Mesenchymal stem cell (in vitro differentiated cells and primary cell): Measurements from ENCODE around the gene CLEC9A. TPM values are rescaled to one million over a fixed set of nuclear protein-coding genes. Genes with fewer than 3 reads are reported as not detected.

ENCODE experiments used
- DNase-seq: peaks from one replicate; pipeline ENCODE4 v3.0.0-alpha.2; 2013
- H2AFZ ChIP-seq: one replicate; pipeline ENCODE4 v1.6.1; 2013; ENCODE audit warnings: low read depth, mild to moderate bottlenecking, control low read depth, inconsistent platforms, low read length, moderate library complexity
- H2AK5ac ChIP-seq: 2 replicates; pipeline ENCODE4 v1.6.1; 2013; ENCODE audit warnings: low read length, moderate library complexity, mild to moderate bottlenecking, inconsistent platforms; ENCODE audit not compliant: severe bottlenecking
- H2BK120ac ChIP-seq: one replicate; pipeline ENCODE4 v1.6.1; 2013; ENCODE audit warnings: low read depth, mild to moderate bottlenecking, inconsistent platforms, low read length, moderate library complexity
- H2BK12ac ChIP-seq, 2 experiments: one replicate each; pipeline ENCODE4 v1.6.1; 2013; ENCODE audit warnings: inconsistent platforms in 2 of 2, low read length in 2 of 2, mild to moderate bottlenecking in 2 of 2, moderate library complexity in 2 of 2, control low read depth in 1 of 2
- H2BK15ac ChIP-seq: one replicate; pipeline ENCODE4 v1.6.1; 2013; ENCODE audit warnings: mild to moderate bottlenecking, low read depth, inconsistent platforms; ENCODE audit not compliant: poor library complexity, severe bottlenecking
- H2BK5ac ChIP-seq: 2 replicates; pipeline ENCODE4 v1.6.1; 2013; ENCODE audit warnings: low read depth, mild to moderate bottlenecking, low read length, control low read depth, inconsistent platforms; ENCODE audit not compliant: poor library complexity, severe bottlenecking
- H3K14ac ChIP-seq, 2 experiments: one replicate each; pipeline ENCODE4 v1.6.1; 2013; ENCODE audit warnings: inconsistent platforms in 2 of 2, low read length in 2 of 2, control low read depth in 1 of 2, mild to moderate bottlenecking in 1 of 2, moderate library complexity in 1 of 2
- H3K18ac ChIP-seq, 2 experiments: one replicate each; pipeline ENCODE4 v1.6.1; 2013; ENCODE audit warnings: inconsistent platforms in 2 of 2, low read length in 2 of 2, control low read depth in 1 of 2, low read depth in 1 of 2, mild to moderate bottlenecking in 1 of 2
- H3K23ac ChIP-seq, 2 experiments: one replicate each; pipeline ENCODE4 v1.6.1; 2013; ENCODE audit warnings: inconsistent platforms in 2 of 2, low read length in 2 of 2, mild to moderate bottlenecking in 2 of 2, moderate library complexity in 2 of 2, control low read depth in 1 of 2
- H3K27ac ChIP-seq: 2 replicates; pipeline ENCODE4 v1.5.1; 2013; ENCODE audit warnings: mild to moderate bottlenecking, moderate library complexity, low read length, control low read depth, inconsistent platforms; ENCODE audit not compliant: poor library complexity, severe bottlenecking
- H3K27me3 ChIP-seq, 2 experiments: 2 replicates each; pipeline versions ENCODE4 v1.6.1 to v1.7.0; 2013; ENCODE audit warnings: low read length in 2 of 2, mild to moderate bottlenecking in 2 of 2, moderate library complexity in 2 of 2, control low read depth in 1 of 2, inconsistent platforms in 1 of 2; ENCODE audit not compliant: control insufficient read depth in 1 of 2, insufficient read depth in 1 of 2
- H3K36me3 ChIP-seq, 2 experiments: 2 replicates each; pipeline versions ENCODE4 v1.6.1 to v1.7.0; 2013; ENCODE audit warnings: low read length in 2 of 2, control low read depth in 1 of 2, inconsistent platforms in 1 of 2, low read depth in 1 of 2, mild to moderate bottlenecking in 1 of 2; ENCODE audit not compliant: insufficient read depth in 2 of 2, control insufficient read depth in 1 of 2
- H3K4ac ChIP-seq, 2 experiments: one replicate each; pipeline ENCODE4 v1.6.1; 2013; ENCODE audit warnings: inconsistent platforms in 2 of 2, low read length in 2 of 2, mild to moderate bottlenecking in 2 of 2, moderate library complexity in 2 of 2, control low read depth in 1 of 2, low read depth in 1 of 2
- H3K4me1 ChIP-seq: 2 replicates; pipeline ENCODE4 v1.6.1; 2013; ENCODE audit warnings: low read depth, low read length, control low read depth; ENCODE audit not compliant: control insufficient read depth, insufficient read depth
- H3K4me2 ChIP-seq: 2 replicates; pipeline ENCODE4 v1.6.1; 2013; ENCODE audit warnings: low read length, mild to moderate bottlenecking, inconsistent platforms; ENCODE audit not compliant: poor library complexity, severe bottlenecking
- H3K4me3 ChIP-seq, 2 experiments: 2 replicates each; pipeline versions ENCODE4 v1.5.1 to v1.7.0; 2013; ENCODE audit warnings: low read length in 2 of 2, mild to moderate bottlenecking in 2 of 2, control low read depth in 1 of 2, low read depth in 1 of 2; ENCODE audit not compliant: insufficient read depth in 1 of 2
- H3K79me1 ChIP-seq: replicated peaks from 2 replicates; pipeline ENCODE4 v1.6.1; 2013; ENCODE audit warnings: mild to moderate bottlenecking, control low read depth, low read length, inconsistent platforms; ENCODE audit not compliant: poor library complexity, severe bottlenecking
- H3K9ac ChIP-seq: 2 replicates; pipeline ENCODE4 v1.7.0; 2013; ENCODE audit warnings: mild to moderate bottlenecking, low read length, moderate library complexity
- H3K9me3 ChIP-seq: 2 replicates; pipeline ENCODE4 v1.7.0; 2013; ENCODE audit warnings: mild to moderate bottlenecking, low read length; ENCODE audit not compliant: control insufficient read depth
- H4K8ac ChIP-seq: one replicate; pipeline ENCODE4 v1.6.1; 2013; ENCODE audit warnings: inconsistent platforms, mild to moderate bottlenecking, low read length, moderate library complexity
- H4K91ac ChIP-seq: one replicate; pipeline ENCODE4 v1.6.1; 2013; ENCODE audit warnings: mild to moderate bottlenecking, low read length, inconsistent platforms
- WGBS: methylation state at CpG from one replicate; pipeline ENCODE4 v1.1.7; 2013; ENCODE audit warnings: mixed read lengths; 5-methylcytosine and 5-hydroxymethylcytosine counted together
- polyA plus RNA-seq, 2 experiments: library from polyadenylated mRNA; stranded (reverse); fragments of 200-250 nt; gene quantifications; one replicate each; pipeline ENCODE4 v1.2.3, GENCODE V29; 2013

CLEC9A gene
- polyA plus RNA-seq (2013, experiment 1 of 2) = not detected
- not detected for polyA plus RNA-seq (2013, experiment 2 of 2)

DNA sequence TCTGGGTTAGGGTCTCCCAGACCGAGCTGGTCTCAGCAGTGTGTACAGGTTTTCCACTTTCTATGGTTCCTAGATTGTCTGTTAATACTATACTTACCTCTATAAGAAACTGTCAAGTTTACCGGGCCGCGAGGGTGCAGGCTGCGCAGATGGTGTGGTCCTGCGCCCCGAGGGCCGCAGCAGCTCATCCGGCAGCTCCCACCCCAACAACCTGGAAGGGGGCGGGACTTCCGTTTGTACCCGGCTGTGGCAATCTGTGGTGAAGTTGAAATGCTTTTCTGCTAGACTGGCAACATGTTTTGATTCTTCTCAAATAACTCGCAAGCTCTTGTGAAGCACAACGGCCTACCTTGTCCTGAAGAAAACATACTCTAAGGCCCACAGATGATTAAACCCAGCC lies at the start of gene CLEC9A:
CLEC9A (plus strand) TSS at position 237 of the 400 bp plus-strand sequence. CDS start 22,006 bp downstream, outside the sequence.
- Histone ChIP-seq H3K4me2 (no peak within 1 kb of the TSS), H2BK5ac (no peak within 1 kb of the TSS), H2AFZ (peak within 1 kb of the TSS; percentile 56), H3K18ac (peak within 1 kb of the TSS in 1 of 2 experiments; percentile 86), H3K27ac (no peak within 1 kb of the TSS), H3K79me1 (no peaks in the 10 kb centered on the region), H2BK12ac (peak within 1 kb of the TSS; percentile 42 to 54), H3K4me3 (no peak within 1 kb of the TSS), H2BK15ac (no peak within 1 kb of the TSS), H3K14ac (no peak within 1 kb of the TSS), H2BK120ac (no peak within 1 kb of the TSS), H3K4me1 (no peaks in the 10 kb centered on the region), H3K9ac (no peak within 1 kb of the TSS), H3K36me3 (no peaks in the 10 kb centered on the region), H3K23ac (no peak within 1 kb of the TSS), H3K4ac (peak within 1 kb of the TSS in 1 of 2 experiments; percentile 26), H4K91ac (peak within 1 kb of the TSS; percentile 87), H3K27me3 (no peaks in the 10 kb centered on the region), H4K8ac (peak within 1 kb of the TSS; percentile 5), H3K9me3 (no peaks in the 10 kb centered on the region), H2AK5ac (no peak within 1 kb of the TSS)
- WGBS = 96% methylated on average over 14 of the region's 14 CpGs
- no peak for DNase-seq

- H3K4me2 ChIP-seq = no peak overlapping the region
- H3K4me3 ChIP-seq = no peak overlapping the region
- H2AFZ ChIP-seq = no peak overlapping the region
- H3K9me3 ChIP-seq = no peaks in the 10 kb centered on the region
- H4K8ac ChIP-seq = no peak overlapping the region
- H3K36me3 ChIP-seq = no peaks in the 10 kb centered on the region
- H2BK12ac ChIP-seq = no peak overlapping the region
- no peak overlapping the region for H2BK5ac ChIP-seq
- no peak overlapping the region for H3K18ac ChIP-seq
- no peak overlapping the region for H3K23ac ChIP-seq
- 100% methylated on average over 1 of the region's 3 CpGs for WGBS
- no peak overlapping the region for H3K9ac ChIP-seq
- no peak overlapping the region for H3K4ac ChIP-seq
- no peaks in the 10 kb centered on the region for H3K79me1 ChIP-seq
- H2BK120ac ChIP-seq = no peak overlapping the region
- no peaks in the 10 kb centered on the region for H3K4me1 ChIP-seq
- no peaks in the 10 kb centered on the region for H3K27me3 ChIP-seq
- no peak overlapping the region for H2AK5ac ChIP-seq
- H3K27ac ChIP-seq = no peak overlapping the region
- no peak overlapping the region for H4K91ac ChIP-seq
- no peak overlapping the region for H3K14ac ChIP-seq
- DNase-seq = no peak
- H2BK15ac ChIP-seq = no peak overlapping the region
Observed at GRCh38 chr12:9991876-9992275, 38.6 kb upstream of the CLEC9A start.

DNA sequence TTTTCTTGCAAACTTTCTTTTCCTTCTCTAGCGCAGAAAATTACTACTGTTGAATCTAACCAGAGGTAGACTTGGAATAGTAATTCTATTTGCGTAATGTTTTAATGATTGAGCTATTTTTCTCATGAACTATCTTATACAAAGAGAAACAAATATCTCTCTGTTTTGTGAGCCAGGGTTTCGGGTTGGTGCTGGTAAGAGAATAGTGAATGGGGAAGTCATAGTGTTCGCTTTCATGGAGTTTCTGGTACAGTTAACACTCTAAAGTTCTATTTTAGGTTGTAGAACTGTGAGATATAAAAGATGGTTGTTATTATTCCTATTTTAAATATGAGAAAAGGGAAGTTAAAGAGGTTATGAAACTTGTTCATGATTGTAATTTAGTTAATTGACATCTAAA lies 38.2 kb upstream of the CLEC9A start:
- Histone ChIP-seq H3K79me1 (no peaks in the 10 kb centered on the region), H4K91ac (no peak overlapping the region), H2BK15ac (no peak overlapping the region), H3K14ac (no peak overlapping the region), H4K8ac (no peak overlapping the region), H3K4me3 (no peak overlapping the region), H2BK12ac (no peak overlapping the region), H3K4ac (no peak overlapping the region), H3K9ac (no peak overlapping the region), H3K18ac (no peak overlapping the region), H2AK5ac (no peak overlapping the region), H2BK120ac (no peak overlapping the region), H3K4me2 (no peak overlapping the region), H3K23ac (no peak overlapping the region), H3K9me3 (no peaks in the 10 kb centered on the region), H2BK5ac (no peak overlapping the region), H2AFZ (no peak overlapping the region), H3K4me1 (no peaks in the 10 kb centered on the region), H3K27ac (no peak overlapping the region), H3K36me3 (no peaks in the 10 kb centered on the region), H3K27me3 (no peaks in the 10 kb centered on the region)
- no peak for DNase-seq
- WGBS = 84% methylated on average over 2 of the region's 4 CpGs

DNA sequence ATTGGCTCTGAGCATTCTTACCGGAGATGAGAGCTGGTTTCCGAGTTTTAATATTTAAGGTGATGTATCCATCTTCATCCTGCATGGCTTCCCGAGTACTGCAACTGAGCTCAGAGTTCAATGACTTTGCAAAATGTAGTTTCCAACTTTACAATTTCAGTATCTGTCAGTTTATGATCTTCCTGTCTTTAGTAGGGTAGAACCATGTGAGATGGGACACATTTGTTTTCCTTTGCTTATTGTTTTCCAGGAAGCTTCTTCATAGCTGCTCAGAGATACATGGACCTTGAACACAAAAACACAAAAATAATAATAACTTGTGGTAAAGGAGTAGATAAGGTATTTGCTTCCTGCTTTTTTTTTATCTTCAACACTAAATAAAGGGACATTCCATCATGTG lies 31.5 kb upstream of the CLEC9A start, which contains the start of gene CLEC1B:
CLEC1B (minus strand) TSS at position 106 of the 400 bp plus-strand sequence; CDS start at position 85, 21 bp downstream.
- H3K4ac ChIP-seq = no peak within 1 kb of the TSS
- no peak within 1 kb of the TSS for H2AFZ ChIP-seq
- H3K9me3 ChIP-seq = no peaks in the 10 kb centered on the region
- H2BK120ac ChIP-seq = no peak within 1 kb of the TSS
- no peak within 1 kb of the TSS for H3K14ac ChIP-seq
- no peak within 1 kb of the TSS for H2BK12ac ChIP-seq
- H3K36me3 ChIP-seq = no peaks in the 10 kb centered on the region
- H2BK5ac ChIP-seq = no peak within 1 kb of the TSS
- no peak within 1 kb of the TSS for H3K27ac ChIP-seq
- H3K79me1 ChIP-seq = no peaks in the 10 kb centered on the region
- H4K91ac ChIP-seq = no peak within 1 kb of the TSS
- no peak within 1 kb of the TSS for H3K23ac ChIP-seq
- H3K4me1 ChIP-seq = no peaks in the 10 kb centered on the region
- H3K27me3 ChIP-seq = no peaks in the 10 kb centered on the region
- no peak within 1 kb of the TSS for H3K18ac ChIP-seq
- WGBS = 100% methylated on average over 2 of the region's 3 CpGs
- H2AK5ac ChIP-seq = no peak within 1 kb of the TSS
- H3K4me2 ChIP-seq = no peak within 1 kb of the TSS
- no peak within 1 kb of the TSS for H2BK15ac ChIP-seq
- no peak within 1 kb of the TSS for H4K8ac ChIP-seq
- no peak within 1 kb of the TSS for H3K4me3 ChIP-seq
- DNase-seq = no peak
- H3K9ac ChIP-seq = no peak within 1 kb of the TSS
